HCT116 (cell line): Measurements from ENCODE around the gene NOXO1. TPM values are rescaled to one million over a fixed set of nuclear protein-coding genes. Genes with fewer than 3 reads are reported as not detected.

Source experiments
- ATAC-seq: fragments of 200-7000 bp; cut with Tn5 transposase; 2 replicates; pipeline ENCODE4 v1.9.1; 2020; ENCODE audit warnings: mild to moderate bottlenecking, moderate library complexity
- BruUV-seq: library from RNA; stranded (reverse); fragments of 400-500 nt; replicated peaks from 2 replicates; lab custom pipeline; 2021; lab: Mats Ljungman, UMichigan
- CTCF ChIA-PET: fragments of 300-600 bp; sonication (Branson Sonifier 250); formaldehyde crosslinking; loops from one replicate; lab custom pipeline; 2021; ENCODE audit warnings: antibody characterized with exemption; lab: Charles Lee
- POLR2A ChIA-PET: fragments of 300-600, 350-600 bp; sonication (Branson Sonifier 250); formaldehyde crosslinking; loops from one replicate; lab custom pipeline; 2021; ENCODE audit warnings: antibody characterized with exemption; lab: Charles Lee
- RAD21 ChIA-PET, 2 experiments: fragments of 300-600 bp; sonication (Branson Sonifier 250); formaldehyde crosslinking; loops; one replicate each; lab custom pipeline; 2023; ENCODE audit warnings: low total read pairs in 2 of 2; ENCODE audit not compliant: uncharacterized antibody in 2 of 2, unreplicated experiment in 2 of 2, low non-redundant PET in 1 of 2; lab: Charles Lee
- DNase-seq: peaks from one replicate; pipeline ENCODE4 v3.0.0-alpha.2; 2010; ENCODE audit warnings: low read depth, low spot score
- H2AFZ ChIP-seq: fragments of 200-600 bp; shearing (Covaris generic), sonication (generic); 2 replicates; pipeline ENCODE4 v1.6.1; 2017; ENCODE audit warnings: low read depth, mixed run types, mixed read lengths, antibody characterized with exemption, low read length; ENCODE audit not compliant: poor library complexity, severe bottlenecking
- H3K27ac ChIP-seq: 2 replicates; pipeline ENCODE4 v1.5.1; 2012; ENCODE audit warnings: low read depth, low read length
- H3K27me3 ChIP-seq: fragments of 200-600 bp; sonication (generic); 2 replicates; pipeline ENCODE4 v1.6.1; 2016; ENCODE audit warnings: mixed run types, low read length, mixed read lengths; ENCODE audit not compliant: insufficient read depth
- H3K36me3 ChIP-seq, 2 experiments: fragments of 200-500 bp in 1 of 2; fragments of 200-600 bp in 1 of 2; sonication (Bioruptor generic) in 1 of 2; sonication (generic) in 1 of 2; 2 replicates each; pipeline versions ENCODE4 v1.5.1 to v1.6.1; 2014 to 2016; ENCODE audit warnings: low read length in 2 of 2, inconsistent platforms in 1 of 2, mixed read lengths in 1 of 2, mixed run types in 1 of 2; ENCODE audit not compliant: insufficient read depth in 2 of 2, control insufficient read depth in 1 of 2
- H3K4me1 ChIP-seq, 2 experiments: fragments of 200-600 bp in 1 of 2; sonication (generic) in 1 of 2; 2 replicates each; pipeline versions ENCODE4 v1.5.1 to v1.6.1; 2012 to 2017; ENCODE audit warnings: low read length in 2 of 2, inconsistent platforms in 1 of 2, mild to moderate bottlenecking in 1 of 2, mixed read lengths in 1 of 2, mixed run types in 1 of 2, moderate library complexity in 1 of 2; ENCODE audit not compliant: insufficient read depth in 2 of 2, control insufficient read depth in 1 of 2
- H3K4me2 ChIP-seq: fragments of 200-600 bp; sonication (generic); 2 replicates; pipeline ENCODE4 v1.6.1; 2017; ENCODE audit warnings: mixed run types, low read length, mixed read lengths
- H3K4me3 ChIP-seq, 2 experiments: fragments of 200-600 bp in 1 of 2; sonication (generic) in 1 of 2; replicated peaks in 1 of 2; 2 replicates each; pipeline ENCODE4 v1.5.1; 2011 to 2016; ENCODE audit warnings: low read length in 2 of 2, control low read depth in 1 of 2, low read depth in 1 of 2, mild to moderate bottlenecking in 1 of 2, mixed read lengths in 1 of 2, mixed run types in 1 of 2
- H3K79me2 ChIP-seq: fragments of 200-600 bp; sonication (generic); 2 replicates; pipeline ENCODE4 v1.6.1; 2017; ENCODE audit warnings: mild to moderate bottlenecking, mixed run types, low read length, moderate library complexity, mixed read lengths; ENCODE audit not compliant: insufficient read depth
- H3K9ac ChIP-seq: fragments of 200-600 bp; sonication (generic); 2 replicates; pipeline ENCODE4 v1.6.1; 2016; ENCODE audit warnings: low read length, mixed read lengths
- H3K9me2 ChIP-seq: fragments of 200-600 bp; sonication (generic), shearing (Covaris generic); 2 replicates; pipeline ENCODE4 v1.6.1; 2017; ENCODE audit warnings: mixed run types, mild to moderate bottlenecking, moderate library complexity; ENCODE audit not compliant: insufficient read depth
- H3K9me3 ChIP-seq, 2 experiments: fragments of 200-500 bp in 1 of 2; fragments of 200-600 bp in 1 of 2; sonication (Bioruptor generic) in 1 of 2; sonication (generic) in 1 of 2; 2 replicates each; pipeline ENCODE4 v1.6.1; 2014 to 2017; ENCODE audit warnings: low read length in 2 of 2, mixed read lengths in 2 of 2, inconsistent platforms in 1 of 2, low read depth in 1 of 2, mild to moderate bottlenecking in 1 of 2, mixed run types in 1 of 2, moderate library complexity in 1 of 2; ENCODE audit not compliant: control insufficient read depth in 1 of 2, insufficient read depth in 1 of 2
- H4K20me1 ChIP-seq: fragments of 200-600 bp; sonication (generic), shearing (Covaris generic); 2 replicates; pipeline ENCODE4 v1.6.1; 2017; ENCODE audit warnings: mixed run types, mild to moderate bottlenecking, moderate library complexity; ENCODE audit not compliant: insufficient read depth
- CEBPB ChIP-seq: IDR thresholded peaks from 2 replicates; pipeline ENCODE4 v1.6.1; 2012; ENCODE audit warnings: low read depth
- CTCF ChIP-seq, 3 experiments: fragments of 200-600 bp in 1 of 3; sonication (generic) in 1 of 3; IDR thresholded peaks in 2 of 3; conservative IDR thresholded peaks in 1 of 3; 2 replicates each; pipeline ENCODE4 v1.5.1; 2012 to 2017; ENCODE audit warnings: low read depth in 2 of 3, low read length in 2 of 3, antibody characterized with exemption in 1 of 3, borderline replicate concordance in 1 of 3, control low read depth in 1 of 3, mild to moderate bottlenecking in 1 of 3, mixed read lengths in 1 of 3, mixed run types in 1 of 3, moderate library complexity in 1 of 3; ENCODE audit not compliant: insufficient read depth in 1 of 3
- EZH2phosphoT487 ChIP-seq: fragments of 200-600 bp; IDR thresholded peaks from 2 replicates; pipeline ENCODE4 v1.6.1; 2018; ENCODE audit warnings: antibody characterized with exemption, borderline replicate concordance
- MAX ChIP-seq: IDR thresholded peaks from 2 replicates; pipeline ENCODE4 v1.6.1; 2012
- POLR2A ChIP-seq: IDR thresholded peaks from 2 replicates; pipeline ENCODE4 v1.7.0; 2011; ENCODE audit warnings: borderline replicate concordance; ENCODE audit not compliant: insufficient read depth, insufficient read length; ENCODE audit errors: extremely low read depth
- POLR2AphosphoS5 ChIP-seq: IDR thresholded peaks from 2 replicates; pipeline ENCODE4 v1.6.1; 2011; ENCODE audit warnings: mild to moderate bottlenecking, low read depth, low read length, moderate library complexity
- RAD21 ChIP-seq: IDR thresholded peaks from 2 replicates; pipeline ENCODE4 v1.6.1; 2012; ENCODE audit warnings: low read depth, mild to moderate bottlenecking
- TCF7L2 ChIP-seq: IDR thresholded peaks from 2 replicates; pipeline ENCODE4 v1.7.0; 2011; ENCODE audit warnings: borderline replicate concordance, inconsistent platforms; ENCODE audit not compliant: insufficient read depth, insufficient read length; ENCODE audit errors: extremely low read depth
- intact Hi-C: fragments of 100-400 bp; cut with micrococcal nuclease; formaldehyde crosslinking; loops from 2 replicates; pipeline ENCODE4 v1.10.0; 2022
- total RNA-seq: library from RNA; stranded (reverse); gene quantifications from one replicate; pipeline ENCODE4 v1.2.1, GENCODE V29; 2021; ENCODE audit not compliant: unreplicated experiment

NOXO1 gene
- total RNA-seq, 1 experiment from 2014 or later: 10.0 TPM

GRCh38 chr16:2023092-2024031 is 42.1 kb upstream of the NOXO1 start:
- peak; percentile 64 for ATAC-seq
- ChIA-PET POLR2A (interaction anchor here (0.8 to 1.2 kb wide), 6 partner anchors 58 to 132 kb away, joined by 3 to 8 read pairs (median 4); partner anchors contain the start of genes PKD1, RPS2 and TRAF7), RAD21 (interaction anchor here (0.5 to 2.1 kb wide), 5 partner anchors 67 to 125 kb away, joined by 3 to 12 read pairs (median 5); partner anchors contain the start of gene PKD1 (in 1 of the 2)), CTCF (interaction anchor here (0.6 to 2.4 kb wide), 13 partner anchors 10 to 132 kb away, joined by 3 to 15 read pairs (median 5); partner anchors contain the start of genes NTHL1, RAB26, TRAF7 and TSC2)
- peak; percentile 77 for DNase-seq
- Histone ChIP-seq H3K9me3 (no peaks in the 10 kb centered on the region), H3K36me3 (no peaks in the 10 kb centered on the region), H3K27ac (peak overlapping the region; percentile 88), H2AFZ (no peak overlapping the region), H3K9ac (peak overlapping the region; percentile 46), H3K4me1 (peaks cover 42 to 68% of the 10 kb centered on the region in 2 experiments), H3K4me3 (peak overlapping the region; percentile 36 to 50), H3K4me2 (peak overlapping the region; percentile 69), H3K27me3 (no peaks in the 10 kb centered on the region), H4K20me1 (no peaks in the 10 kb centered on the region), H3K9me2 (no peaks in the 10 kb centered on the region), H3K79me2 (peaks cover 28% of the 10 kb centered on the region; the same call in 1 of the 2 replicates)
- intact Hi-C loops: loop anchor here (1.0 to 10.0 kb wide), 3 partner anchors 67 to 231 kb away; partner anchors contain the start of gene ECI1
- TF ChIP-seq EZH2phosphoT487 (no peak), MAX (no peak), CEBPB (no peak), TCF7L2 (no peak), POLR2A (peak; percentile 35), CTCF (IDR thresholded peaks at IDR 0.05 in 2 of 3, conservative IDR thresholded peaks at IDR 0.05 in 1 of 3; ENCODE audit: borderline replicate concordance in 1 of 3, insufficient read depth in 1 of 3, low read depth in 2 of 3, low read length in 2 of 3) (peak in 2 of 3 experiments; percentile 91 to 92; a peak in 4 of 6 replicates), RAD21 (no peak), POLR2AphosphoS5 (peak; percentile 68)
- no TSS peak for BruUV-seq
